Liver (tissue), 9 donors: ENCODE measurements around the gene CD247. TPM values are rescaled to one million over a fixed set of nuclear protein-coding genes. Genes with fewer than 3 reads are reported as not detected.

Experiments
- DNase-seq: peaks from one replicate; pipeline ENCODE4 v3.0.0-alpha.2; 2017; ENCODE audit warnings: low spot score
- H3K27ac ChIP-seq, 2 donors: one replicate each; pipeline ENCODE4 v1.7.0; 2013; ENCODE audit warnings: inconsistent platforms in 2 of 2, low read length in 2 of 2, control low read depth in 1 of 2, low read depth in 1 of 2, mild to moderate bottlenecking in 1 of 2
- H3K27me3 ChIP-seq, 4 donors: one replicate each; pipeline versions ENCODE4 v1.6.1 to v1.7.0; 2013; ENCODE audit warnings: low read length in 3 of 4, inconsistent platforms in 1 of 4, mild to moderate bottlenecking in 1 of 4, moderate library complexity in 1 of 4; ENCODE audit not compliant: control insufficient read depth in 4 of 4, insufficient read depth in 4 of 4
- H3K36me3 ChIP-seq, 4 donors: one replicate each; pipeline versions ENCODE4 v1.6.1 to v1.7.0; 2013; ENCODE audit warnings: low read length in 3 of 4, mild to moderate bottlenecking in 3 of 4, low read depth in 1 of 4, moderate library complexity in 1 of 4; ENCODE audit not compliant: control insufficient read depth in 4 of 4, insufficient read depth in 3 of 4
- H3K4me1 ChIP-seq, 4 donors: one replicate each; pipeline versions ENCODE4 v1.6.1 to v1.7.0; 2013; ENCODE audit warnings: low read length in 3 of 4, mild to moderate bottlenecking in 3 of 4, moderate library complexity in 1 of 4; ENCODE audit not compliant: control insufficient read depth in 4 of 4, insufficient read depth in 4 of 4
- H3K4me3 ChIP-seq, 3 donors: one replicate each; pipeline versions ENCODE4 v1.6.1 to v1.7.0; 2013; ENCODE audit warnings: low read length in 3 of 3, control low read depth in 1 of 3, low read depth in 1 of 3, mild to moderate bottlenecking in 1 of 3
- H3K9ac ChIP-seq, 2 donors: one replicate each; pipeline ENCODE4 v1.7.0; 2013; ENCODE audit warnings: low read length in 2 of 2, mild to moderate bottlenecking in 2 of 2, moderate library complexity in 2 of 2, control low read depth in 1 of 2, low read depth in 1 of 2
- H3K9me3 ChIP-seq, 4 donors: one replicate each; pipeline versions ENCODE4 v1.6.1 to v1.7.0; 2013; ENCODE audit warnings: low read length in 3 of 4; ENCODE audit not compliant: control insufficient read depth in 4 of 4
- ATF3 ChIP-seq: IDR thresholded peaks from 2 replicates; pipeline ENCODE4 v1.6.1; 2016; ENCODE audit warnings: antibody characterized with exemption
- CTCF ChIP-seq: fragments of 150-350 bp; IDR thresholded peaks from 2 replicates; pipeline ENCODE4 v1.5.1; 2017; ENCODE audit warnings: improper control_type of control experiment, low read depth, low read length; ENCODE audit not compliant: missing input control
- EGR1 ChIP-seq, 2 donors: IDR thresholded peaks; 2 replicates each; pipeline ENCODE4 v1.6.1; 2016 to 2018; ENCODE audit warnings: antibody characterized with exemption in 2 of 2, low read depth in 2 of 2
- FOXA1 ChIP-seq: IDR thresholded peaks from 2 replicates; pipeline ENCODE4 v1.6.1; 2016; ENCODE audit warnings: antibody characterized with exemption
- FOXA2 ChIP-seq: IDR thresholded peaks from 2 replicates; pipeline ENCODE4 v1.6.1; 2016; ENCODE audit warnings: antibody characterized with exemption
- GABPA ChIP-seq, 2 donors: IDR thresholded peaks in 1 of 2; conservative IDR thresholded peaks in 1 of 2; 2 replicates each; pipeline ENCODE4 v1.6.1; 2016; ENCODE audit warnings: antibody characterized with exemption in 2 of 2, mild to moderate bottlenecking in 1 of 2, moderate library complexity in 1 of 2
- HNF4A ChIP-seq, 2 donors: conservative IDR thresholded peaks; 2 replicates each; pipeline ENCODE4 v1.6.1; 2016; ENCODE audit warnings: antibody characterized with exemption in 2 of 2, mild to moderate bottlenecking in 2 of 2
- HNF4G ChIP-seq: IDR thresholded peaks from 2 replicates; pipeline ENCODE4 v1.6.1; 2016; ENCODE audit warnings: antibody characterized with exemption
- JUND ChIP-seq, 2 donors: IDR thresholded peaks; 2 replicates each; pipeline ENCODE4 v1.6.1; 2016; ENCODE audit warnings: antibody characterized with exemption in 2 of 2
- MAX ChIP-seq: IDR thresholded peaks from 2 replicates; pipeline ENCODE4 v1.6.1; 2016; ENCODE audit warnings: antibody characterized with exemption
- NR2F2 ChIP-seq: IDR thresholded peaks from 2 replicates; pipeline ENCODE4 v1.6.1; 2016; ENCODE audit warnings: antibody characterized with exemption
- RAD21 ChIP-seq, 2 donors: IDR thresholded peaks; 2 replicates each; pipeline ENCODE4 v1.6.1; 2016; ENCODE audit warnings: antibody characterized with exemption in 2 of 2, mild to moderate bottlenecking in 2 of 2
- REST ChIP-seq: IDR thresholded peaks from 2 replicates; pipeline ENCODE4 v1.6.1; 2016; ENCODE audit warnings: antibody characterized with exemption, mild to moderate bottlenecking
- RXRA ChIP-seq, 2 donors: IDR thresholded peaks; 2 replicates each; pipeline ENCODE4 v1.6.1; 2017 to 2018; ENCODE audit warnings: antibody characterized with exemption in 2 of 2, mild to moderate bottlenecking in 1 of 2
- SP1 ChIP-seq: IDR thresholded peaks from 2 replicates; pipeline ENCODE4 v1.6.1; 2018; ENCODE audit warnings: antibody characterized with exemption, mild to moderate bottlenecking
- TAF1 ChIP-seq: conservative IDR thresholded peaks from 2 replicates; pipeline ENCODE4 v1.6.1; 2016; ENCODE audit warnings: antibody characterized with exemption, mild to moderate bottlenecking
- YY1 ChIP-seq: IDR thresholded peaks from 2 replicates; pipeline ENCODE4 v1.6.1; 2016; ENCODE audit warnings: antibody characterized with exemption, mild to moderate bottlenecking
- ZBTB33 ChIP-seq: IDR thresholded peaks from 2 replicates; pipeline ENCODE4 v1.6.1; 2016; ENCODE audit warnings: antibody characterized with exemption
- WGBS: extraction: QIAGEN DNeasy Blood & Tissue Kit; methylation state at CpG from one replicate; pipeline ENCODE4 v1.1.7; 2013; 5-methylcytosine and 5-hydroxymethylcytosine counted together
- polyA plus RNA-seq, 2 donors: library from polyadenylated mRNA; stranded (reverse) in 1 of 2; unstranded in 1 of 2; fragments of 200-250 nt in 1 of 2; fragments of >200 nt in 1 of 2; fragmentation: Nextera tagmentation in 1 of 2; extraction: Ambion mirVana in 1 of 2; gene quantifications; one replicate each; pipeline versions ENCODE4 v1.2.1 to v1.2.3, GENCODE V29; 2013 to 2015
- total RNA-seq, 2 donors: library from RNA; depleted of rRNA; stranded (reverse); fragments of >200 nt; gene quantifications; one replicate each; pipeline ENCODE4 v1.2.3, GENCODE V29; 2014
- donor health status: healthy.
- donor health status: healthy.
- donor health status: healthy.
- donor health status: healthy.
- donor health status: healthy.

CD247 gene
- total and polyA plus RNA-seq, 4 donors, result 0.61 to 2.2 (median 1.6) TPM

GRCh38 chr1:167514288-167514687 lies 4.0 kb downstream of the CD247 start:
- Histone ChIP-seq H3K9ac (no peak overlapping the region), H3K36me3 (no peaks in the 10 kb centered on the region), H3K4me3 (no peak overlapping the region), H3K27ac (no peak overlapping the region), H3K9me3 (no peaks in the 10 kb centered on the region), H3K27me3 (no peaks in the 10 kb centered on the region), H3K4me1 (no peaks in the 10 kb centered on the region)
- no peak for DNase-seq
- no peak for TF ChIP-seq TAF1
- TF ChIP-seq MAX, result no peak
- no peak for TF ChIP-seq EGR1 (IDR thresholded peaks at IDR 0.05; ENCODE audit: low read depth in 2 of 2)
- TF ChIP-seq JUND (IDR thresholded peaks at IDR 0.05), result no peak
- TF ChIP-seq YY1, result no peak
- TF ChIP-seq ATF3, result no peak
- no peak for TF ChIP-seq NR2F2
- TF ChIP-seq ZBTB33, result no peak
- TF ChIP-seq FOXA1, result no peak
- no peak for TF ChIP-seq RAD21 (IDR thresholded peaks at IDR 0.05)
- no peak for TF ChIP-seq REST
- TF ChIP-seq HNF4A (conservative IDR thresholded peaks at IDR 0.05), result no peak
- no peak for TF ChIP-seq SP1
- TF ChIP-seq GABPA (IDR thresholded peaks at IDR 0.05 in 1 of 2, conservative IDR thresholded peaks at IDR 0.05 in 1 of 2), result no peak
- TF ChIP-seq CTCF, result no peak
- TF ChIP-seq FOXA2, result no peak
- TF ChIP-seq HNF4G, result no peak
- TF ChIP-seq RXRA (IDR thresholded peaks at IDR 0.05), result no peak
- 89% methylated on average over 9 of the region's 9 CpGs for WGBS
